Smooth muscle cell (in vitro differentiated cells): ENCODE measurements around the gene CARD11. TPM values are rescaled to one million over a fixed set of nuclear protein-coding genes. Genes with fewer than 3 reads are reported as not detected.

Source experiments
- DNase-seq: peaks from one replicate; lab custom pipeline; 2025; ENCODE audit not compliant: unreplicated experiment; lab: John Stamatoyannopoulos, UW
- H2AFZ ChIP-seq: fragments of 200-600 bp; sonication (generic); 2 replicates; pipeline ENCODE4 v1.6.0; 2016; ENCODE audit warnings: antibody characterized with exemption, low read depth, mild to moderate bottlenecking
- H3F3A ChIP-seq: fragments of 200-600 bp; sonication (generic); 2 replicates; pipeline ENCODE4 v1.6.0; 2017; ENCODE audit warnings: antibody characterized with exemption, low read depth
- H3K27ac ChIP-seq: fragments of 200-600 bp; sonication (generic); 2 replicates; pipeline ENCODE4 v1.5.1; 2016; ENCODE audit warnings: low read depth, mild to moderate bottlenecking
- H3K27me3 ChIP-seq: fragments of 200-600 bp; sonication (generic); 2 replicates; pipeline ENCODE4 v1.6.1; 2016; ENCODE audit warnings: low read depth, mild to moderate bottlenecking
- H3K36me3 ChIP-seq: fragments of 200-600 bp; sonication (generic); 2 replicates; pipeline ENCODE4 v1.5.1; 2016; ENCODE audit warnings: low read depth
- H3K4me1 ChIP-seq: fragments of 200-600 bp; sonication (generic); 2 replicates; pipeline ENCODE4 v1.5.1; 2016; ENCODE audit warnings: low read depth
- H3K4me2 ChIP-seq: fragments of 200-600 bp; sonication (generic); 2 replicates; pipeline ENCODE4 v1.6.0; 2016; ENCODE audit warnings: mild to moderate bottlenecking
- H3K4me3 ChIP-seq: fragments of 200-600 bp; sonication (generic); 2 replicates; pipeline ENCODE4 v1.5.1; 2016; ENCODE audit warnings: mild to moderate bottlenecking
- H3K79me2 ChIP-seq: fragments of 200-600 bp; sonication (generic); 2 replicates; pipeline ENCODE4 v1.6.0; 2016; ENCODE audit warnings: low read depth, mild to moderate bottlenecking
- H3K9ac ChIP-seq: fragments of 200-600 bp; sonication (generic); 2 replicates; pipeline ENCODE4 v1.6.0; 2016; ENCODE audit warnings: low read depth
- H3K9me3 ChIP-seq: fragments of 200-600 bp; sonication (generic); replicated peaks from 2 replicates; pipeline ENCODE4 v1.5.1; 2016; ENCODE audit warnings: low read depth
- H4K20me1 ChIP-seq: fragments of 200-600 bp; sonication (generic); 2 replicates; pipeline ENCODE4 v1.6.0; 2016; ENCODE audit warnings: low read depth
- WGBS: methylation state at CpG from one replicate; pipeline ENCODE4 v1.1.7; 2016; ENCODE audit warnings: low lambda C conversion rate; 5-methylcytosine and 5-hydroxymethylcytosine counted together
- polyA plus RNA-seq: library from polyadenylated mRNA; unstranded; fragments of >200 nt; fragmentation: Nextera tagmentation; extraction: Ambion mirVana; gene quantifications from 2 replicates; pipeline ENCODE4 v1.2.1, GENCODE V29; 2016
- total RNA-seq: library from RNA; depleted of rRNA; stranded (reverse); fragments of >200 nt; gene quantifications from 2 replicates; pipeline ENCODE4 v1.2.3, GENCODE V29; 2014
- TF ChIP-seq, protein P1 (sequence below): fragments of 200-600 bp; sonication (generic); IDR thresholded peaks from 2 replicates; pipeline ENCODE4 v1.5.1; 2017; ENCODE audit warnings: borderline replicate concordance, mild to moderate bottlenecking, antibody characterized with exemption; ENCODE audit not compliant: insufficient read depth, poor library complexity, severe bottlenecking

Gene CARD11
- total and polyA plus RNA-seq, 2 experiments from 2014 or later = 1.3 to 2.4 TPM

DNA sequence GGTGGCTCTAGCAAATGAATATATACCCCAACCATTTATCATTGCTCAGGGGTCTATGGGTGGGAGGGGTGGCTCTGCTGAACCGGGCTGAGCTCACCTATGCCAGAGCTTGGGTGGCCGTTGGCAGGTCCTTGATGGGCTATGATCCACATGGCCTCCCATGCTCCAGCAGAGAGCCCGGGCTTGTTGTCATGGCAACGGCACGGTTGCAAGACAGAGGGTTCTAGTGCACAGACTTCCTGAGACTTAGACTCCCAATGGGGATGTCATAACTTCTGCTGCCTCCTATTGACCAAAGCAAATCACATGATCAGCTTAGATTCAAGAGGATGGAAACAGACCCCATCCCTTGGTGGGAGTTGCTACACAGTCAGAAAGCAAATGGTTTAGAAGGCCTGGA lies 36.4 kb upstream of the CARD11 start:
- Histone ChIP-seq H3K4me2 (no peak overlapping the region), H3K27me3 (no peaks in the 10 kb centered on the region), H2AFZ (no peak overlapping the region), H3K4me1 (no peaks in the 10 kb centered on the region), H3K79me2 (no peaks in the 10 kb centered on the region), H3K9me3 (no peaks in the 10 kb centered on the region), H3K36me3 (no peaks in the 10 kb centered on the region), H3K9ac (no peak overlapping the region), H3K27ac (no peak overlapping the region), H4K20me1 (no peaks in the 10 kb centered on the region), H3K4me3 (no peak overlapping the region), H3F3A (no peaks in the 10 kb centered on the region)
- TF ChIP-seq, protein P1, sequence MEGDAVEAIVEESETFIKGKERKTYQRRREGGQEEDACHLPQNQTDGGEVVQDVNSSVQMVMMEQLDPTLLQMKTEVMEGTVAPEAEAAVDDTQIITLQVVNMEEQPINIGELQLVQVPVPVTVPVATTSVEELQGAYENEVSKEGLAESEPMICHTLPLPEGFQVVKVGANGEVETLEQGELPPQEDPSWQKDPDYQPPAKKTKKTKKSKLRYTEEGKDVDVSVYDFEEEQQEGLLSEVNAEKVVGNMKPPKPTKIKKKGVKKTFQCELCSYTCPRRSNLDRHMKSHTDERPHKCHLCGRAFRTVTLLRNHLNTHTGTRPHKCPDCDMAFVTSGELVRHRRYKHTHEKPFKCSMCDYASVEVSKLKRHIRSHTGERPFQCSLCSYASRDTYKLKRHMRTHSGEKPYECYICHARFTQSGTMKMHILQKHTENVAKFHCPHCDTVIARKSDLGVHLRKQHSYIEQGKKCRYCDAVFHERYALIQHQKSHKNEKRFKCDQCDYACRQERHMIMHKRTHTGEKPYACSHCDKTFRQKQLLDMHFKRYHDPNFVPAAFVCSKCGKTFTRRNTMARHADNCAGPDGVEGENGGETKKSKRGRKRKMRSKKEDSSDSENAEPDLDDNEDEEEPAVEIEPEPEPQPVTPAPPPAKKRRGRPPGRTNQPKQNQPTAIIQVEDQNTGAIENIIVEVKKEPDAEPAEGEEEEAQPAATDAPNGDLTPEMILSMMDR = no peak
- DNase-seq = no peak
- WGBS = 77% methylated on average over 5 of the region's 5 CpGs

DNA sequence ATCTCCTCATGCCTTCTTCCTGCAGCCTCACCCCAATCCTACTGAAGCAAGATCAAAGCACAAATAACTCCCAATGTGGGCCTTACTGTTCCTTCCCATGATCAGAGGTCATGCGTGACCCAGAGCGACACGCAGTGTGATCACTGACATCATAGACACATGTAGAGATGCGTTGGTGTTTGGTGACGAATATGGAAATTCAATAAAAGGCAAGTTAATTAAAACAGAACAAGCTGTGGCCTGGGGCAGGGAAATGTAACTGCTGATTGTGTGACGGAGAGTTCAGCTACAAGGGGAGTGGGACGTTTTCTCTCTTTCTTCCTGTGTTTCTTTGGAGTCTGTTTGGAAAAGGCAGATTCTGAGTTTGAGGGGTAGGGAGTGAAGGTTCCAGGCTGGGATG lies 34.8 kb upstream of the CARD11 start:
- no peaks in the 10 kb centered on the region for H3K9me3 ChIP-seq
- no peaks in the 10 kb centered on the region for H3K4me1 ChIP-seq
- no peak overlapping the region for H3K27ac ChIP-seq
- no peaks in the 10 kb centered on the region for H4K20me1 ChIP-seq
- WGBS = 91% methylated on average over 7 of the region's 7 CpGs
- no peaks in the 10 kb centered on the region for H3K36me3 ChIP-seq
- H3K79me2 ChIP-seq = no peaks in the 10 kb centered on the region
- DNase-seq = no peak
- TF ChIP-seq, protein P1 = no peak
- no peak overlapping the region for H2AFZ ChIP-seq
- H3F3A ChIP-seq = no peaks in the 10 kb centered on the region
- no peak overlapping the region for H3K9ac ChIP-seq
- H3K4me2 ChIP-seq = no peak overlapping the region
- H3K4me3 ChIP-seq = no peak overlapping the region
- H3K27me3 ChIP-seq = no peaks in the 10 kb centered on the region

DNA sequence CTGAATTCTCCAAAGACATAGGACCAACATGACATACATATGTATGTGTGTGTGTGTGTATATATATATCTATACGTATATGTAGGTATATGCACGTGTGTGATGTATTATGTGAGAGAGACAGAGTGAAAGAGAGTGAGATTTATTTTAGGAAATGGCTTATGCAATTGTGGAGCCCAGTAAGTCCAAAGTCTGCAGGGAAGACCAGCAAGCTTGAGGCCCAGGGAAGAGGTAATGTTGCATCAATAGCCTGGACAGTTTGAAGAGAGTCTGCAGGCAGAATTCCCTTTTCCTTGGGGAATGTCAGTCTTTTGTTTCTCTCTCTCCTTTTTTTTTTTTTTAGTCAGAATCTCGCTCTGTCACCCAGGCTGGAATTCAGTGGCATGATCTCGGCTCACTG lies 33.0 kb upstream of the CARD11 start:
- no peaks in the 10 kb centered on the region for H4K20me1 ChIP-seq
- H2AFZ ChIP-seq = no peak overlapping the region
- 87% methylated on average over 4 of the region's 4 CpGs for WGBS
- H3K9me3 ChIP-seq = no peaks in the 10 kb centered on the region
- H3K27ac ChIP-seq = no peak overlapping the region
- no peak for DNase-seq
- no peaks in the 10 kb centered on the region for H3K4me1 ChIP-seq
- H3K27me3 ChIP-seq = no peaks in the 10 kb centered on the region
- H3K9ac ChIP-seq = no peak overlapping the region
- H3K4me2 ChIP-seq = no peak overlapping the region
- no peaks in the 10 kb centered on the region for H3K36me3 ChIP-seq
- TF ChIP-seq, protein P1 = no peak
- H3F3A ChIP-seq = no peaks in the 10 kb centered on the region
- no peak overlapping the region for H3K4me3 ChIP-seq
- no peaks in the 10 kb centered on the region for H3K79me2 ChIP-seq

DNA sequence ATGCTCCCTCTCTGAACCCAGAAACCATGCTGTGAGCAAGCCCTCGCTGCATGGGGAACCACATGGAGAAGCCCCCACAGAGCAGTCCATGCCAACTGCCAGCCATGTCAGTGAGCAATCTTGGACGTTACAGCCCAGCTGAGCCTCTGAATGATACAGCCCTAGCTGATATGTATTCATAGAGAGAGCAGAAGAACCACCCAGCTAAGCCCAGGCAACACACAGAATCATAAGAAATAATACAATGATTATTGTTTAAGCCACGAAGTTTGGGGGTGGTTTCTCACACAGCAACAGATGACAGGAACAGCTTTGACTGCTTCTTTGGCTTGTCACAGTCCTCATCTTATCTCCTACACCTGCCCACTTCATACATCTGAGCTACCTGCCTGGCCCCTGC lies 32.5 kb upstream of the CARD11 start:
- no peaks in the 10 kb centered on the region for H4K20me1 ChIP-seq
- no peak overlapping the region for H3K4me2 ChIP-seq
- no peak overlapping the region for H3K9ac ChIP-seq
- no peaks in the 10 kb centered on the region for H3F3A ChIP-seq
- TF ChIP-seq, protein P1 = no peak
- no peak overlapping the region for H3K4me3 ChIP-seq
- H3K27me3 ChIP-seq = no peaks in the 10 kb centered on the region
- no peak overlapping the region for H2AFZ ChIP-seq
- H3K79me2 ChIP-seq = no peaks in the 10 kb centered on the region
- no peak for DNase-seq
- H3K4me1 ChIP-seq = no peaks in the 10 kb centered on the region
- H3K27ac ChIP-seq = no peak overlapping the region
- no peaks in the 10 kb centered on the region for H3K9me3 ChIP-seq
- no peaks in the 10 kb centered on the region for H3K36me3 ChIP-seq
- 86% methylated on average over 3 of the region's 3 CpGs for WGBS
